ENCODE measurements around the gene PPARGC1A. TPM values are rescaled to one million over a fixed set of nuclear protein-coding genes. Genes with fewer than 3 reads are reported as not detected.

PPARGC1A gene
- polyA plus RNA-seq: 7.9 and 12.6 TPM in 2 replicates

DNA sequence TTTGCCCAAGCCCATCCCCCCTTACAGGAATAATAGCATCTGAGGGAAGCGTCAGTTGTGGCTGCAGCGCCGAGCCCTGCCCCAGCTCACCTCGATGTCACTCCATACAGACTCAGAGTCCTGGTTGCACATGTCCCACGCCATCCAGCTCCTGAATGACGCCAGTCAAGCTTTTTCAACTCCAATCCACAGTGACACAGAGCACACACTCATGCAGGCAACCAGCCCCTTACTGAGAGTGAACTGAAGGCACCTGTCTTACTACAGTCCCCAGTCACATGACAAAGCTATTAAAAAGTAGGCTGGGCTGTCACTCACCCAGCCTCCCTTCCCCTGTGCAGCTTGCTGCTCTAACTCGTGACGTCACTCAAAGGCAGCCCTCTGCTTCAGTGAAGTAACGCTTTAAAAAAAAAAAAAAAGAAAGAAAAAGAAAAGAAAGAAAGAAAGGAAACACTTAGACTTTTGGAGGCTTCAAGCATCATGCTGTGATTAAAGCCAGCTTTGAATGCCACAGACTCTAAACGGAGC lies at the start of gene PPARGC1A:
Gene PPARGC1A, minus strand, starts transcription at position 234 of the 528 bp plus-strand sequence. Its CDS starts 90 bp downstream, at position 144.

Data from Purkinje cell (primary cell).